ENCODE measurements around the gene FAM151A. TPM values are rescaled to one million over a fixed set of nuclear protein-coding genes. Genes with fewer than 3 reads are reported as not detected.

The FAM151A gene
- total RNA-seq, 2 donors from 2014 or later: 0.66 to 2.8 TPM

- Histone ChIP-seq H3K4me1 (peaks cover 3% of the 10 kb centered on the region), H3K27ac (no peak overlapping the region), H3K27me3 (no peaks in the 10 kb centered on the region), H3K36me3 (no peaks in the 10 kb centered on the region), H3K9me3 (no peaks in the 10 kb centered on the region), H3K9ac (ENCODE audit: low read depth in 2 of 2, low read length in 2 of 2) (no peak overlapping the region), H3K4me3 (no peak overlapping the region)
- no peak for DNase-seq
- no peak for TF ChIP-seq CTCF (IDR thresholded peaks at IDR 0.05)
- intact Hi-C loops (cut with DNase I): no loop called here
These were observed 55.4 kb downstream of the FAM151A start for GRCh38 chr1:54567961-54568360.

DNA sequence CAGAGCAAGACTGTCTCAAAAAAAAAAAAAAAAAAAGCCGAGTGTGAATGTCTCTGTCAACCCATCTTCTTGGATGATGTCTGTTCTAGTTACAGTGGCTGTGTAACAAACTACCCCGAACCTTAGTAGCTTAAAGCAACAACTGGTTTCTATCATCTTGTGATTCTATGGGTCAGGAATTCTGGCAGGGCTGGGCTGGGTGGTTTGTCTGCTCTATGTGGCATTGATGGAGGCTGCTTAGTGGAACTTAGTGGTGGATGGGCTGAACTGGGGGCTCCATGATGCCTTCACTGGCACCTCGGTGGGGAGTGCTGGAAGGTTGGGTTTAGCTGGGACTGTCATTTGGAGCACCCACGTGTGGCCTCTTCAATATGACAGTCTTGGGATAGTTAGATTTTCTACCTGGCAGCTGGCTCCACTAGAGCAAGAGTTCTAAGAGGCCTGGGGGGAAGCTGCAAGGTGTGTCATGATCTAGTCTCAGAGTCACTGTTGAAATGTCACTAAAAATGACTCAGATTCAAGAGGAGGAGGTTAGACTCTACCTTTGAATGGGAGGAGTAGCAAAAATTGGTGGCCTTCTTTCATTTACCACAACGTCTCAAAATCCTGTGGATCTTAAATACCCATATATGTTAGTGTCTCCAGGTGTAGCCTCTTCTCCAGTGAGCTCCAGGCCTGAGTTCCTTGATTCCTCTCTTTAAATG lies 56.7 kb downstream of the FAM151A start:
- no peak overlapping the region for H3K4me3 ChIP-seq
- TF ChIP-seq CTCF (IDR thresholded peaks at IDR 0.05): no peak
- H3K27me3 ChIP-seq: no peaks in the 10 kb centered on the region
- peaks cover 3% of the 10 kb centered on the region for H3K4me1 ChIP-seq
- no peaks in the 10 kb centered on the region for H3K36me3 ChIP-seq
- DNase-seq: no peak
- intact Hi-C loops (cut with DNase I): no loop called here
- no peak overlapping the region for H3K9ac ChIP-seq (ENCODE audit: low read depth in 2 of 2, low read length in 2 of 2)
- no peaks in the 10 kb centered on the region for H3K9me3 ChIP-seq
- H3K27ac ChIP-seq: no peak overlapping the region

DNA sequence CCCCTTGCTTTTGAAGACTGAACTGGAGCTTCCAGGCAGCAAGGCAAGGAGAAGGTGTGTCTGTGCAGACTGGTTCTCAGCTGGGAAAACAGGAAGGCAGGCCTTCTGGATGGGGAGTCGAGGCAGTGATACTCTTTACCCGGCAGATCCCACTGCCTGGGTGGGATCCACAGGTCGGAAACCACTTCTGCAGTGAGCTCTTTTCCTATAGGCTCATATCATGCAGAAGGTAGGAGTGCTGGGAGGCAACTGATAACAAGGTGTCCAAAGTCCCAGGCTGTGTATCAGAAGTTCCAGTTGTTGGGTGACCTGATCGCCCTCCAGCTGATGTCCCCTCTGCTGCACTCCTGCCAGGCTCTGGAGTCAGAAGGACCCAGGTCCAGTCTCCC lies 58.2 kb downstream of the FAM151A start:
- peak overlapping the region; percentile 7 for H3K4me3 ChIP-seq
- H3K4me1 ChIP-seq: peaks cover 3% of the 10 kb centered on the region
- H3K9me3 ChIP-seq: no peaks in the 10 kb centered on the region
- no peaks in the 10 kb centered on the region for H3K27me3 ChIP-seq
- peak overlapping the region; percentile 13 to 74 for H3K9ac ChIP-seq (ENCODE audit: low read depth in 2 of 2, low read length in 2 of 2)
- intact Hi-C loops (cut with DNase I): no loop called here
- peak; percentile 65 for DNase-seq
- no peak for TF ChIP-seq CTCF (IDR thresholded peaks at IDR 0.05)
- H3K27ac ChIP-seq: peak overlapping the region; percentile 63
- H3K36me3 ChIP-seq: no peaks in the 10 kb centered on the region

- Histone ChIP-seq H3K9ac (ENCODE audit: low read depth in 2 of 2, low read length in 2 of 2) (peak overlapping the region; percentile 13 to 74), H3K27ac (peak overlapping the region; percentile 63), H3K4me3 (peak overlapping the region; percentile 7), H3K9me3 (no peaks in the 10 kb centered on the region), H3K36me3 (no peaks in the 10 kb centered on the region), H3K27me3 (no peaks in the 10 kb centered on the region), H3K4me1 (peaks cover 3% of the 10 kb centered on the region)
- DNase-seq: peak; percentile 97
- no peak for TF ChIP-seq CTCF (IDR thresholded peaks at IDR 0.05)
- intact Hi-C loops (cut with DNase I): no loop called here
These were observed 58.8 kb downstream of the FAM151A start for GRCh38 chr1:54564312-54565112.

- DNase-seq: no peak
- no peak for TF ChIP-seq CTCF (IDR thresholded peaks at IDR 0.05)
- no peak overlapping the region for H3K9ac ChIP-seq (ENCODE audit: low read depth in 2 of 2, low read length in 2 of 2)
- H3K27me3 ChIP-seq: no peaks in the 10 kb centered on the region
- intact Hi-C loops (cut with DNase I): no loop called here
- no peak overlapping the region for H3K27ac ChIP-seq
- no peaks in the 10 kb centered on the region for H3K36me3 ChIP-seq
- peaks cover 3% of the 10 kb centered on the region for H3K4me1 ChIP-seq
- H3K4me3 ChIP-seq: no peak overlapping the region
- no peaks in the 10 kb centered on the region for H3K9me3 ChIP-seq
These were observed 63.5 kb downstream of the FAM151A start for GRCh38 chr1:54559771-54560231.

Other genes starting within 250 kb of the FAM151A start
- 10 to 100 TPM; 63.8 to 76.5 TPM for gene SSBP3, start 217.1 kb downstream of the FAM151A start, total RNA-seq
- gene ACOT11, start 75.3 kb downstream of the FAM151A start, total RNA-seq: 10 to 100 TPM; 43.3 to 82.5 TPM
- 1 to 10 TPM; 3.7 to 5.5 TPM for gene MROH7, start 18.3 kb upstream of the FAM151A start, total RNA-seq
- gene TTC4, start 92.3 kb upstream of the FAM151A start, total RNA-seq: 10 to 100 TPM; 11.0 to 18.4 TPM
- 10 to 100 TPM; 11.1 to 11.2 TPM for gene PARS2, start 141.0 kb upstream of the FAM151A start, total RNA-seq
- 10 to 100 TPM; 52.4 to 80.6 TPM for gene TTC22, start 177.8 kb upstream of the FAM151A start, total RNA-seq

Data from colonic mucosa (tissue), 4 donors.